Choroid plexus epithelial cell (primary cell): ENCODE measurements around the gene WWOX.

Experiments
- DNase-seq: peaks from one replicate; pipeline ENCODE4 v3.0.0-alpha.2; 2010; ENCODE audit warnings: low read depth
- H3K4me3 ChIP-seq: 2 replicates; pipeline ENCODE4 v1.5.1; 2011; ENCODE audit warnings: low read depth, mild to moderate bottlenecking, control low read depth, low read length, moderate library complexity
- CTCF ChIP-seq: conservative IDR thresholded peaks from 2 replicates; pipeline ENCODE4 v1.5.1; 2011; ENCODE audit warnings: low read depth, mild to moderate bottlenecking, control low read depth, inconsistent platforms, low read length, moderate library complexity

Gene WWOX

GRCh38 chr16:79037521-79038373, 938.3 kb downstream of the WWOX start:
- no peak for TF ChIP-seq CTCF
- DNase-seq = no peak
- no peak overlapping the region for H3K4me3 ChIP-seq

- no peak for TF ChIP-seq CTCF
- no peak overlapping the region for H3K4me3 ChIP-seq
- DNase-seq = no peak
Measured at GRCh38 chr16:79041206-79041605, 941.8 kb downstream of the WWOX start.

GRCh38 chr16:79042141-79042540, 942.7 kb downstream of the WWOX start:
- DNase-seq = no peak
- H3K4me3 ChIP-seq = no peak overlapping the region
- TF ChIP-seq CTCF = no peak

- DNase-seq = no peak
- TF ChIP-seq CTCF = no peak
- H3K4me3 ChIP-seq = no peak overlapping the region
Measured at GRCh38 chr16:79042886-79043285, 943.4 kb downstream of the WWOX start.

- no peak for DNase-seq
- TF ChIP-seq CTCF = no peak
- H3K4me3 ChIP-seq = no peak overlapping the region
Measured at GRCh38 chr16:79045191-79045590, 945.7 kb downstream of the WWOX start.

GRCh38 chr16:79047337-79047736, 947.9 kb downstream of the WWOX start:
- DNase-seq = no peak
- TF ChIP-seq CTCF = peak; percentile 29
- H3K4me3 ChIP-seq = no peak overlapping the region

DNA sequence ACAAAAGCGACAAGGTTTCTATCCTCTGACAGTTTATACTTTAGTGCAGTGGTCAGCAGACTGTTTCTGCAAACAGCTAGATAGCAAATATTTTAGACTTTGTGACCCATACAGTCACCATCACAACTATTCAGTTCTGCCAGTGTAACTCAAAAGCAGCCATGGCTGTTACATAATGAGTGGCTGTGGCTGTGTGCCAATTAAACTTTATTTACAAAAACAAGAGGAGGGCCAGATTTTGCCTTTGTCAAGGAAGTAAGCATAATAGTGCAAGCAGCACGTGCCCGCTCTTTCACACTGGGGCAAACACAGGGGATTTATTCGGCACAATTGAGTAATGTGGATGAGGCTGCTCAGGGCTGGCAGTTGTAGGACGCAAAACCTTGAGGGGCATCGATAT, 949.6 kb downstream of the WWOX start:
- H3K4me3 ChIP-seq = no peak overlapping the region
- no peak for TF ChIP-seq CTCF
- DNase-seq = no peak
